HepG2 (cell line): ENCODE measurements around the gene TAF1D. TPM values are rescaled to one million over a fixed set of nuclear protein-coding genes. Genes with fewer than 3 reads are reported as not detected.

Experiments
- ARID2 ChIP-seq: sonication (generic); formaldehyde crosslinking; IDR thresholded peaks from 2 replicates; pipeline ENCODE4 v1.8.1; 2022; ENCODE audit warnings: mild to moderate bottlenecking, missing genetic modification reagents, borderline replicate concordance
- ARNT2 ChIP-seq: sonication (generic); formaldehyde crosslinking; IDR thresholded peaks from 2 replicates; pipeline ENCODE4 v1.8.0; 2022; ENCODE audit warnings: mild to moderate bottlenecking, low read depth, missing genetic modification reagents, moderate library complexity
- GTF2F1 ChIP-seq: fragments of 150-350 bp; IDR thresholded peaks from 2 replicates; pipeline ENCODE4 v1.6.1; 2014; ENCODE audit warnings: low read length
- GTF3A ChIP-seq: sonication (generic); formaldehyde crosslinking; conservative IDR thresholded peaks from 2 replicates; pipeline ENCODE4 v1.4.0; 2020; ENCODE audit warnings: mild to moderate bottlenecking, missing genetic modification reagents
- RBM39 ChIP-seq: fragments of 200-400 bp; formaldehyde crosslinking; IDR thresholded peaks from one replicate; pipeline ENCODE4 v1.6.1; 2018; ENCODE audit warnings: antibody characterized with exemption, mild to moderate bottlenecking, low read depth, low read length; ENCODE audit not compliant: poor library complexity, severe bottlenecking
- RORA ChIP-seq: sonication (generic); formaldehyde crosslinking; IDR thresholded peaks from 2 replicates; pipeline ENCODE4 v1.5.0; 2020; ENCODE audit warnings: mild to moderate bottlenecking, missing genetic modification reagents, moderate library complexity
- SETDB1 ChIP-seq: sonication (generic); formaldehyde crosslinking; IDR thresholded peaks from 2 replicates; pipeline ENCODE4 v1.5.1; 2020; ENCODE audit warnings: missing genetic modification reagents, mild to moderate bottlenecking, borderline replicate concordance
- SRSF4 ChIP-seq: fragments of 200-400 bp; formaldehyde crosslinking; IDR thresholded peaks from one replicate; pipeline ENCODE4 v1.6.1; 2018; ENCODE audit warnings: mild to moderate bottlenecking, low read depth, low read length, moderate library complexity; ENCODE audit not compliant: poor library complexity, severe bottlenecking
- SSRP1 ChIP-seq: IDR thresholded peaks from 2 replicates; pipeline ENCODE4 v1.6.1; 2016; ENCODE audit warnings: control low read depth
- ZNF121 ChIP-seq: sonication (generic); formaldehyde crosslinking; IDR thresholded peaks from 2 replicates; pipeline ENCODE4 v1.5.0; 2020; ENCODE audit warnings: mild to moderate bottlenecking, missing genetic modification reagents
- ZNF562 ChIP-seq: sonication (generic); formaldehyde crosslinking; IDR thresholded peaks from 2 replicates; pipeline ENCODE4 v1.8.0; 2022; ENCODE audit warnings: missing genetic modification reagents, borderline replicate concordance
- ZNF607 ChIP-seq: sonication (generic); formaldehyde crosslinking; IDR thresholded peaks from 2 replicates; pipeline ENCODE4 v1.5.1; 2020; ENCODE audit warnings: missing genetic modification reagents, mild to moderate bottlenecking, borderline replicate concordance
- polyA plus RNA-seq, 8 experiments: library from polyadenylated mRNA; depleted of rRNA in 3 of 8; stranded (reverse) in 7 of 8; unstranded in 1 of 8; fragments of >200 nt; fragmentation: Illumina TruSeq in 4 of 8; extraction: Trizol in 4 of 8; gene quantifications; 2 replicates each; pipeline versions ENCODE4 v1.2.1 to v1.2.3, GENCODE V29; 2011 to 2016; ENCODE audit warnings: low read depth in 4 of 8, missing spikeins in 1 of 8, mixed read lengths in 1 of 8; ENCODE audit not compliant: insufficient read depth in 1 of 8
- total RNA-seq, 5 experiments: library from RNA; depleted of rRNA; stranded (reverse); fragments of >200 nt; fragmentation: Illumina TruSeq; extraction: Trizol; gene quantifications; 2 replicates each; pipeline ENCODE4 v1.2.3, GENCODE V29; 2016; ENCODE audit warnings: low read depth in 1 of 5
- TF ChIP-seq, protein P1 (sequence below): sonication (generic); formaldehyde crosslinking; IDR thresholded peaks from 2 replicates; pipeline ENCODE4 v1.4.0; 2020; ENCODE audit warnings: missing genetic modification reagents, borderline replicate concordance

The TAF1D gene
- total and polyA plus RNA-seq, 2 of the 13 experiments (the other 11 are each of a cell fraction or from before 2014, with no cell fraction given) = 132 to 207 TPM

GRCh38 chr11:93773045-93773477 is 31.8 kb upstream of the TAF1D start (continued):
- TF ChIP-seq SSRP1 (CRISPR knock-in tag) = no peak
- TF ChIP-seq SETDB1 (CRISPR knock-in tag) = no peak
- no peak for TF ChIP-seq GTF2F1
- peak; percentile 75; the same call in 1 of the 2 replicates for TF ChIP-seq ZNF607 (CRISPR knock-in tag)
- TF ChIP-seq RORA (CRISPR knock-in tag) = no peak
- no peak for TF ChIP-seq ARID2 (CRISPR knock-in tag)
- no peak for TF ChIP-seq GTF3A
- TF ChIP-seq ARNT2 (CRISPR knock-in tag) = no peak
- no peak for TF ChIP-seq ZNF562 (CRISPR knock-in tag)
- no peak for TF ChIP-seq SRSF4
- TF ChIP-seq, protein P1, sequence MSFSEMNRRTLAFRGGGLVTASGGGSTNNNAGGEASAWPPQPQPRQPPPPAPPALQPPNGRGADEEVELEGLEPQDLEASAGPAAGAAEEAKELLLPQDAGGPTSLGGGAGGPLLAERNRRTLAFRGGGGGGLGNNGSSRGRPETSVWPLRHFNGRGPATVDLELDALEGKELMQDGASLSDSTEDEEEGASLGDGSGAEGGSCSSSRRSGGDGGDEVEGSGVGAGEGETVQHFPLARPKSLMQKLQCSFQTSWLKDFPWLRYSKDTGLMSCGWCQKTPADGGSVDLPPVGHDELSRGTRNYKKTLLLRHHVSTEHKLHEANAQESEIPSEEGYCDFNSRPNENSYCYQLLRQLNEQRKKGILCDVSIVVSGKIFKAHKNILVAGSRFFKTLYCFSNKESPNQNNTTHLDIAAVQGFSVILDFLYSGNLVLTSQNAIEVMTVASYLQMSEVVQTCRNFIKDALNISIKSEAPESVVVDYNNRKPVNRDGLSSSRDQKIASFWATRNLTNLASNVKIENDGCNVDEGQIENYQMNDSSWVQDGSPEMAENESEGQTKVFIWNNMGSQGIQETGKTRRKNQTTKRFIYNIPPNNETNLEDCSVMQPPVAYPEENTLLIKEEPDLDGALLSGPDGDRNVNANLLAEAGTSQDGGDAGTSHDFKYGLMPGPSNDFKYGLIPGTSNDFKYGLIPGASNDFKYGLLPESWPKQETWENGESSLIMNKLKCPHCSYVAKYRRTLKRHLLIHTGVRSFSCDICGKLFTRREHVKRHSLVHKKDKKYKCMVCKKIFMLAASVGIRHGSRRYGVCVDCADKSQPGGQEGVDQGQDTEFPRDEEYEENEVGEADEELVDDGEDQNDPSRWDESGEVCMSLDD (CRISPR knock-in tag) = no peak
- peak; percentile 58; the same call in 1 of the 2 replicates for TF ChIP-seq ZNF121 (CRISPR knock-in tag)
- no peak for TF ChIP-seq RBM39
